K562 (cell line): Measurements from ENCODE around the gene PCK2. TPM values are rescaled to one million over a fixed set of nuclear protein-coding genes. Genes with fewer than 3 reads are reported as not detected.
A peak's percentile ranks its signal among the peaks of the same experiment; 100 is the strongest.

ENCODE experiments used
- ATF1 ChIP-seq, 2 experiments: fragments of 450-650 bp in 1 of 2; IDR thresholded peaks; 2 replicates each; pipeline ENCODE4 v1.6.1; 2016; ENCODE audit warnings: missing compliant biosample characterization in 1 of 2, missing genetic modification characterization in 1 of 2
- CREM ChIP-seq: IDR thresholded peaks from 2 replicates; pipeline ENCODE4 v1.6.1; 2014; ENCODE audit warnings: antibody characterized with exemption, low read depth
- EP400 ChIP-seq: fragments of 450-650 bp; IDR thresholded peaks from 2 replicates; pipeline ENCODE4 v1.6.1; 2017; ENCODE audit warnings: antibody characterized with exemption, mild to moderate bottlenecking, moderate library complexity
- FOXM1 ChIP-seq, 2 experiments: fragments of 450-650 bp in 1 of 2; sonication (generic) in 1 of 2; formaldehyde crosslinking in 1 of 2; IDR thresholded peaks; 2 replicates each; pipeline versions ENCODE4 v1.6.1 to v1.9.0; 2017 to 2022; ENCODE audit warnings: low read depth in 2 of 2, mild to moderate bottlenecking in 2 of 2, missing genetic modification reagents in 1 of 2, moderate library complexity in 1 of 2
- NCOR1 ChIP-seq: fragments of 450-650 bp; IDR thresholded peaks from 2 replicates; pipeline ENCODE4 v1.6.1; 2016; ENCODE audit warnings: mild to moderate bottlenecking, moderate library complexity
- NFE2 ChIP-seq: IDR thresholded peaks from 2 replicates; pipeline ENCODE4 v1.6.1; 2014; ENCODE audit warnings: antibody characterized with exemption, low read depth
- NFIC ChIP-seq: fragments of 450-650 bp; IDR thresholded peaks from 2 replicates; pipeline ENCODE4 v1.6.1; 2017; ENCODE audit warnings: mild to moderate bottlenecking, inconsistent platforms
- NR2C1 ChIP-seq, 2 experiments: fragments of 450-650 bp; IDR thresholded peaks; 2 replicates each; pipeline ENCODE4 v1.6.1; 2017; ENCODE audit warnings: mild to moderate bottlenecking in 2 of 2, antibody characterized with exemption in 1 of 2, inconsistent platforms in 1 of 2, missing compliant biosample characterization in 1 of 2, missing genetic modification characterization in 1 of 2
- SETDB1 ChIP-seq: IDR thresholded peaks from one replicate; pipeline ENCODE4 v1.6.1; 2012; ENCODE audit warnings: low read length, control low read depth, inconsistent platforms
- SIX5 ChIP-seq, 2 experiments: IDR thresholded peaks; 2 replicates each; pipeline ENCODE4 v1.6.1; 2011; ENCODE audit warnings: low read length in 2 of 2, borderline replicate concordance in 1 of 2, low read depth in 1 of 2, mild to moderate bottlenecking in 1 of 2, moderate library complexity in 1 of 2; ENCODE audit not compliant: insufficient read depth in 1 of 2
- TEAD1 ChIP-seq, 2 experiments: fragments of 450-650 bp in 1 of 2; sonication (generic) in 1 of 2; formaldehyde crosslinking; IDR thresholded peaks; 2 replicates each; pipeline versions ENCODE4 v1.4.0 to v1.8.0; 2020 to 2022; ENCODE audit warnings: mild to moderate bottlenecking in 2 of 2, missing genetic modification reagents in 1 of 2
- TOE1 ChIP-seq, 2 experiments: fragments of 450-650 bp in 1 of 2; sonication (generic) in 1 of 2; formaldehyde crosslinking in 1 of 2; IDR thresholded peaks; 2 replicates each; pipeline versions ENCODE4 v1.7.1 to v1.8.0; 2016 to 2022; ENCODE audit warnings: borderline replicate concordance in 2 of 2, mild to moderate bottlenecking in 2 of 2, antibody characterized with exemption in 1 of 2, inconsistent platforms in 1 of 2, low read depth in 1 of 2, missing genetic modification reagents in 1 of 2, moderate library complexity in 1 of 2
- ZBTB1 ChIP-seq: sonication (generic); formaldehyde crosslinking; IDR thresholded peaks from 2 replicates; pipeline ENCODE4 v1.8.1; 2023; ENCODE audit warnings: missing genetic modification reagents, low read depth, mild to moderate bottlenecking, borderline replicate concordance
- ZBTB7A ChIP-seq: IDR thresholded peaks from 2 replicates; pipeline ENCODE4 v1.6.1; 2011; ENCODE audit warnings: low read depth, mild to moderate bottlenecking, low read length, moderate library complexity, borderline replicate concordance; ENCODE audit not compliant: control insufficient read depth
- ZNF263 ChIP-seq: sonication (generic); formaldehyde crosslinking; IDR thresholded peaks from 2 replicates; pipeline ENCODE4 v1.8.0; 2022; ENCODE audit warnings: mild to moderate bottlenecking, missing genetic modification reagents, borderline replicate concordance
- ZNF75A ChIP-seq: fragments of 450-650 bp; formaldehyde crosslinking; IDR thresholded peaks from 2 replicates; pipeline ENCODE4 v1.4.0; 2020; ENCODE audit warnings: mild to moderate bottlenecking
- polyA plus RNA-seq, 8 experiments: library from polyadenylated mRNA; depleted of rRNA in 4 of 8; stranded (reverse) in 5 of 8; unstranded in 3 of 8; fragments of >200 nt; fragmentation: Nextera tagmentation in 2 of 8; fragmentation: Illumina TruSeq in 1 of 8; extraction: Ambion mirVana in 2 of 8; extraction: Trizol in 1 of 8; gene quantifications; 2 replicates each; pipeline versions ENCODE4 v1.2.1 to v1.2.3, GENCODE V29; 2011 to 2014; ENCODE audit warnings: inconsistent platforms in 1 of 8, missing spikeins in 1 of 8
- total RNA-seq, 7 experiments: library from RNA; depleted of rRNA in 6 of 7; stranded (reverse); fragments of >200 nt in 6 of 7; fragmentation: Illumina TruSeq in 2 of 7; extraction: Trizol in 2 of 7; gene quantifications; 2 replicates each; pipeline versions ENCODE4 v1.2.1 to v1.2.3, GENCODE V29; 2011 to 2021; ENCODE audit warnings: low replicate concordance in 1 of 7
- TF ChIP-seq, protein P1 (sequence below): fragments of 450-650 bp; formaldehyde crosslinking; IDR thresholded peaks from 2 replicates; pipeline ENCODE4 v1.4.0; 2020; ENCODE audit warnings: mild to moderate bottlenecking
- TF ChIP-seq, protein P2 (sequence below): fragments of 250-450 bp; sonication (Bioruptor Pico); IDR thresholded peaks from 2 replicates; pipeline ENCODE4 v1.8.0; 2022; ENCODE audit warnings: moderate library complexity, mild to moderate bottlenecking, inconsistent platforms
- TF ChIP-seq, protein P3 (sequence below): fragments of 450-650 bp; conservative IDR thresholded peaks from 2 replicates; pipeline ENCODE4 v1.6.1; 2016; ENCODE audit warnings: missing genetic modification characterization, low read depth, mild to moderate bottlenecking, control low read depth, missing compliant biosample characterization

PCK2 gene
- total and polyA plus RNA-seq, 9 of the 15 experiments (the other 6 are each of a cell fraction or from before 2014, with no cell fraction given), result 3.3 to 60.9 (median 30.4) TPM

DNA sequence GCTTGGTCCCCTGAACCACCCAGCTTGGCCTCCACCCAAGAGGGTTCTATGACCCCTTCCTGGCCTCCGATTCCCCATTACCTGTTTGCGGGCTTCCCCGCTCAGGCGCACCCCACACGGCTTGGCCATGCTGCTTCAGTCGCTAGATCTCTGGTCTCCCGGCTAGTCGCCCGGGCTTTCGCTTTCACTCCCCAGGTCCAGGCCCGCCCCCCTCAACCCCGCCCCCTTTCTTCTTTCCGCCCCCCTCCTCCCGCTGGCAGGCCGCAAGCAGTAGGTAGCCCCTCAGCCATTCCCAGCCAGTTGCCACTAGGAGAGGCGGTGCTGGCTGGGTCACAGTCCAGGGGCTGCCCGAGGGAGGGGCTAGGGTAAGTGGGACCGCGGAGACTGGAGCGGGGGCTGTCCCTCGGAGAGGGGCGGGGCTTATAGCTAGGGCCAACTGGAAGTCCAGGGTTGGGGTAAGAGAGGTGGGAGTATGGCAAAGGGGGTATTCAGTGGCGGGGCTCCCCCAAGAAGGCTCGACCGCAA, 52.4 kb downstream of the PCK2 start, which contains the start of gene PSME2 (continued):
- TF ChIP-seq NR2C1 (IDR thresholded peaks at IDR 0.05), result no peak
- TF ChIP-seq NR2C1 (tag; IDR thresholded peaks at IDR 0.05), result no peak
- TF ChIP-seq ZBTB7A, result peak; percentile 86
- peak; percentile 3; the same call in 1 of the 2 replicates for TF ChIP-seq CREM
- TF ChIP-seq, protein P1, sequence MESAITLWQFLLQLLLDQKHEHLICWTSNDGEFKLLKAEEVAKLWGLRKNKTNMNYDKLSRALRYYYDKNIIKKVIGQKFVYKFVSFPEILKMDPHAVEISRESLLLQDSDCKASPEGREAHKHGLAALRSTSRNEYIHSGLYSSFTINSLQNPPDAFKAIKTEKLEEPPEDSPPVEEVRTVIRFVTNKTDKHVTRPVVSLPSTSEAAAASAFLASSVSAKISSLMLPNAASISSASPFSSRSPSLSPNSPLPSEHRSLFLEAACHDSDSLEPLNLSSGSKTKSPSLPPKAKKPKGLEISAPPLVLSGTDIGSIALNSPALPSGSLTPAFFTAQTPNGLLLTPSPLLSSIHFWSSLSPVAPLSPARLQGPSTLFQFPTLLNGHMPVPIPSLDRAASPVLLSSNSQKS (CRISPR knock-in tag), result no peak
- TF ChIP-seq FOXM1 (IDR thresholded peaks at IDR 0.05; ENCODE audit: low read depth), result no peak
- TF ChIP-seq FOXM1 (CRISPR knock-in tag; IDR thresholded peaks at IDR 0.05; ENCODE audit: low read depth), result no peak
- TF ChIP-seq, protein P2, sequence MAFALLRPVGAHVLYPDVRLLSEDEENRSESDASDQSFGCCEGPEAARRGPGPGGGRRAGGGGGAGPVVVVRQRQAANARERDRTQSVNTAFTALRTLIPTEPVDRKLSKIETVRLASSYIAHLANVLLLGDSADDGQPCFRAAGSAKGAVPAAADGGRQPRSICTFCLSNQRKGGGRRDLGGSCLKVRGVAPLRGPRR (CRISPR knock-in tag), result no peak
- no peak for TF ChIP-seq ZNF75A
- no peak for TF ChIP-seq SETDB1
- TF ChIP-seq EP400, result peak; percentile 35; the same call in 1 of the 2 replicates
- no peak for TF ChIP-seq ATF1 (CRISPR knock-in tag; IDR thresholded peaks at IDR 0.05)
- no peak for TF ChIP-seq ATF1 (tag; IDR thresholded peaks at IDR 0.05)
- no peak for TF ChIP-seq NFIC
- TF ChIP-seq, protein P3, sequence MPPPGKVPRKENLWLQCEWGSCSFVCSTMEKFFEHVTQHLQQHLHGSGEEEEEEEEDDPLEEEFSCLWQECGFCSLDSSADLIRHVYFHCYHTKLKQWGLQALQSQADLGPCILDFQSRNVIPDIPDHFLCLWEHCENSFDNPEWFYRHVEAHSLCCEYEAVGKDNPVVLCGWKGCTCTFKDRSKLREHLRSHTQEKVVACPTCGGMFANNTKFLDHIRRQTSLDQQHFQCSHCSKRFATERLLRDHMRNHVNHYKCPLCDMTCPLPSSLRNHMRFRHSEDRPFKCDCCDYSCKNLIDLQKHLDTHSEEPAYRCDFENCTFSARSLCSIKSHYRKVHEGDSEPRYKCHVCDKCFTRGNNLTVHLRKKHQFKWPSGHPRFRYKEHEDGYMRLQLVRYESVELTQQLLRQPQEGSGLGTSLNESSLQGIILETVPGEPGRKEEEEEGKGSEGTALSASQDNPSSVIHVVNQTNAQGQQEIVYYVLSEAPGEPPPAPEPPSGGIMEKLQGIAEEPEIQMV (tag), result no peak
- no peak for TF ChIP-seq ZNF263 (CRISPR knock-in tag)
- no peak for TF ChIP-seq SIX5 (IDR thresholded peaks at IDR 0.05; ENCODE audit: borderline replicate concordance in 1 of 2, insufficient read depth in 1 of 2, low read depth in 1 of 2, low read length in 2 of 2)
- peak; percentile 35; the same call in 1 of the 2 replicates for TF ChIP-seq TOE1 (IDR thresholded peaks at IDR 0.05; ENCODE audit: borderline replicate concordance)
- no peak for TF ChIP-seq TOE1 (CRISPR knock-in tag; IDR thresholded peaks at IDR 0.05; ENCODE audit: borderline replicate concordance, low read depth)
- no peak for TF ChIP-seq NCOR1
- no peak for TF ChIP-seq NFE2
- TF ChIP-seq ZBTB1 (CRISPR knock-in tag), result no peak
- no peak for TF ChIP-seq TEAD1 (CRISPR knock-in tag; IDR thresholded peaks at IDR 0.05)
